Stimulated activated CD4-positive, alpha-beta T cell treated with anti-CD3 and anti-CD28 coated beads, TNF-alpha, amount 100 ng/mL, for 4 hours (primary cell): ENCODE results near the gene OR2D2.
"Not testable (repeated sequence)": the region's sequence is repeated elsewhere in the genome, so short reads cannot be mapped to it uniquely, and the experiment has no call there.

Source experiments
- DNase-seq, 3 experiments: peaks; one replicate each; pipeline ENCODE4 v3.0.0-alpha.2; 2020; ENCODE audit warnings: low read depth in 3 of 3

OR2D2 gene

GRCh38 chr11:6882751-6883150 lies 9.5 kb downstream of the OR2D2 start:
- DNase-seq, result no peak

- DNase-seq, result no peak
These were observed 15.4 kb downstream of the OR2D2 start for GRCh38 chr11:6876914-6877313.

GRCh38 chr11:6876325-6876724 lies 16.0 kb downstream of the OR2D2 start, which contains the start of gene OR10A4:
TSS of gene OR10A4 (plus strand) at chr11:6876625. CDS start at chr11:6876648, 23 bp downstream.
- no peak for DNase-seq

GRCh38 chr11:6875761-6876160 lies 16.5 kb downstream of the OR2D2 start:
- no peak for DNase-seq

- DNase-seq, result no peak
These were observed 21.0 kb downstream of the OR2D2 start for GRCh38 chr11:6871278-6871677.

- DNase-seq, result no peak
These were observed 27.9 kb downstream of the OR2D2 start for GRCh38 chr11:6864438-6864837.

- no peak for DNase-seq
These were observed 29.3 kb downstream of the OR2D2 start, which contains the start of gene OR10A2 for GRCh38 chr11:6862961-6863360. TSS of gene OR10A2 (plus strand) at chr11:6863057. CDS start at chr11:6869755, 6,698 bp downstream.

GRCh38 chr11:6856871-6857270 lies 35.4 kb downstream of the OR2D2 start:
- no peak for DNase-seq

- DNase-seq, result no peak
These were observed 36.2 kb downstream of the OR2D2 start for GRCh38 chr11:6855971-6856541.

GRCh38 chr11:6854801-6855200 lies 37.5 kb downstream of the OR2D2 start:
- DNase-seq, result not testable (repeated sequence)

- no peak for DNase-seq
These were observed 41.8 kb downstream of the OR2D2 start for GRCh38 chr11:6850526-6850925.

- no peak for DNase-seq
These were observed 46.9 kb downstream of the OR2D2 start, which contains the start of gene OR10A5 for GRCh38 chr11:6845383-6845782. TSS of gene OR10A5 (plus strand) at chr11:6845683. CDS start at chr11:6845683, 0 bp downstream.

- DNase-seq, result no peak
These were observed 47.9 kb downstream of the OR2D2 start for GRCh38 chr11:6844356-6844755.

- no peak for DNase-seq
These were observed 48.6 kb downstream of the OR2D2 start for GRCh38 chr11:6843670-6844069.

GRCh38 chr11:6841694-6842093 lies 50.6 kb downstream of the OR2D2 start:
- DNase-seq, result no peak
